Measurements from ENCODE around the gene CHTF18.
"Not testable (repeated sequence)": the region's sequence is repeated elsewhere in the genome, so short reads cannot be mapped to it uniquely, and the experiment has no call there.

GRCh38 chr16:836822-837221, 48.4 kb downstream of the CHTF18 start:
- TF ChIP-seq CTCF, POLR2A (IDR thresholded peaks at IDR 0.05): not testable (repeated sequence)

Data from right lobe of liver (tissue), 4 donors.